HG02642 (cell line): ENCODE results near the gene SIK2.

Source experiments
- ATAC-seq: cut with Tn5 transposase; IDR thresholded peaks from one replicate; pipeline ENCODE4 v1.9.1; 2021; ENCODE audit warnings: mild to moderate bottlenecking; ENCODE audit not compliant: unreplicated experiment, poor library complexity

Gene SIK2

GRCh38 chr11:111601979-111602864 lies at the start of gene SIK2:
Gene SIK2, plus strand, starts transcription at chr11:111602449. Its CDS starts 115 bp downstream, at chr11:111602564.
- ATAC-seq, result peak; percentile 91

- no peak for ATAC-seq
Observed at GRCh38 chr11:111554532-111554931, 47.7 kb upstream of the SIK2 start.

- ATAC-seq, result no peak
Observed at GRCh38 chr11:111555255-111555654, 47.0 kb upstream of the SIK2 start.

GRCh38 chr11:111557425-111558111 lies 44.7 kb upstream of the SIK2 start:
- ATAC-seq, result no peak

GRCh38 chr11:111559800-111560464 lies 42.3 kb upstream of the SIK2 start:
- no peak for ATAC-seq

GRCh38 chr11:111560800-111561199 lies 41.4 kb upstream of the SIK2 start:
- ATAC-seq, result no peak

GRCh38 chr11:111561306-111561705 lies 40.9 kb upstream of the SIK2 start:
- no peak for ATAC-seq

- no peak for ATAC-seq
Observed at GRCh38 chr11:111561791-111562325, 40.4 kb upstream of the SIK2 start.

GRCh38 chr11:111562692-111563389 lies 39.4 kb upstream of the SIK2 start:
- ATAC-seq, result no peak

GRCh38 chr11:111565114-111565720 lies 37.0 kb upstream of the SIK2 start:
- ATAC-seq, result no peak

GRCh38 chr11:111566324-111566723 lies 35.9 kb upstream of the SIK2 start:
- no peak for ATAC-seq

- ATAC-seq, result no peak
Observed at GRCh38 chr11:111569476-111569875, 32.8 kb upstream of the SIK2 start.

- no peak for ATAC-seq
Observed at GRCh38 chr11:111570796-111571195, 31.5 kb upstream of the SIK2 start.

- no peak for ATAC-seq
Observed at GRCh38 chr11:111571829-111572501, 30.3 kb upstream of the SIK2 start.

- no peak for ATAC-seq
Observed at GRCh38 chr11:111572581-111572980, 29.7 kb upstream of the SIK2 start.

GRCh38 chr11:111573821-111574249 lies 28.4 kb upstream of the SIK2 start:
- no peak for ATAC-seq

- ATAC-seq, result no peak
Observed at GRCh38 chr11:111574373-111575225, 27.6 kb upstream of the SIK2 start.

- no peak for ATAC-seq
Observed at GRCh38 chr11:111575740-111576139, 26.5 kb upstream of the SIK2 start.
